PC-3 (cell line): ENCODE measurements around the gene PKIG. TPM values are rescaled to one million over a fixed set of nuclear protein-coding genes. Genes with fewer than 3 reads are reported as not detected.

Experiments
- ATAC-seq: fragments of 200-7000 bp; cut with Tn5 transposase; 2 replicates; pipeline ENCODE4 v1.9.1; 2020; ENCODE audit warnings: mild to moderate bottlenecking, moderate library complexity
- BruUV-seq: library from RNA; stranded (reverse); fragments of 400-500 nt; replicated peaks from 2 replicates; lab custom pipeline; 2021; lab: Mats Ljungman, UMichigan
- CTCF ChIA-PET: fragments of 300-600 bp; sonication (Branson Sonifier 250); formaldehyde crosslinking; loops from one replicate; lab custom pipeline; 2022; ENCODE audit warnings: antibody characterized with exemption; lab: Charles Lee
- POLR2A ChIA-PET: fragments of 300-600 bp; sonication (Branson Sonifier 250); formaldehyde crosslinking; loops from one replicate; lab custom pipeline; 2022; ENCODE audit warnings: antibody characterized with exemption; ENCODE audit not compliant: unreplicated experiment; lab: Charles Lee
- DNase-seq: peaks from one replicate; pipeline ENCODE4 v3.0.0-alpha.2; 2015
- H2AFZ ChIP-seq: fragments of 300-600 bp; sonication (generic); 2 replicates; pipeline ENCODE4 v1.6.0; 2016; ENCODE audit warnings: antibody characterized with exemption, low read length
- H3F3A ChIP-seq: fragments of 300-600 bp; sonication (generic); one replicate; pipeline ENCODE4 v1.6.0; 2017; ENCODE audit warnings: antibody characterized with exemption, low read length, control low read depth, mild to moderate bottlenecking; ENCODE audit not compliant: unreplicated experiment
- H3K27ac ChIP-seq: fragments of 300-600 bp; sonication (generic); 2 replicates; pipeline ENCODE4 v1.5.1; 2016; ENCODE audit warnings: mild to moderate bottlenecking, low read length
- H3K27me3 ChIP-seq: fragments of 300-600 bp; sonication (generic); 2 replicates; pipeline ENCODE4 v1.6.1; 2016; ENCODE audit warnings: low read length, mixed read lengths
- H3K36me3 ChIP-seq: fragments of 300-600 bp; sonication (generic); 2 replicates; pipeline ENCODE4 v1.6.1; 2016; ENCODE audit warnings: low read depth, mixed run types, low read length, mixed read lengths
- H3K4me1 ChIP-seq: fragments of 300-600 bp; sonication (generic); 2 replicates; pipeline ENCODE4 v1.5.1; 2016; ENCODE audit warnings: low read length; ENCODE audit not compliant: insufficient read depth
- H3K4me2 ChIP-seq: fragments of 300-600 bp; sonication (generic); 2 replicates; pipeline ENCODE4 v1.6.0; 2016; ENCODE audit warnings: low read length
- H3K4me3 ChIP-seq: fragments of 300-600 bp; sonication (generic); 2 replicates; pipeline ENCODE4 v1.5.1; 2016; ENCODE audit warnings: mild to moderate bottlenecking, low read length, mixed read lengths
- H3K79me2 ChIP-seq: fragments of 300-600 bp; sonication (generic); 2 replicates; pipeline ENCODE4 v1.6.1; 2017; ENCODE audit warnings: low read length, mixed read lengths
- H3K9ac ChIP-seq: fragments of 300-600 bp; sonication (generic); 2 replicates; pipeline ENCODE4 v1.6.0; 2016; ENCODE audit warnings: mild to moderate bottlenecking, low read length
- H3K9me2 ChIP-seq: fragments of 300-600 bp; sonication (generic); replicated peaks from 2 replicates; pipeline ENCODE4 v1.6.1; 2016; ENCODE audit warnings: mixed run types, low read length, mixed read lengths
- H3K9me3 ChIP-seq: fragments of 300-600 bp; sonication (generic); 2 replicates; pipeline ENCODE4 v1.6.1; 2016; ENCODE audit warnings: low read length, mixed read lengths
- H4K20me1 ChIP-seq: fragments of 300-600 bp; sonication (generic); 2 replicates; pipeline ENCODE4 v1.6.1; 2016; ENCODE audit warnings: low read length, mixed read lengths
- CTCF ChIP-seq: fragments of 300-600 bp; sonication (generic); conservative IDR thresholded peaks from 2 replicates; pipeline ENCODE4 v1.5.1; 2017; ENCODE audit warnings: antibody characterized with exemption, low read depth, mild to moderate bottlenecking, low read length
- EZH2 ChIP-seq: fragments of 300-600 bp; sonication (generic); IDR thresholded peaks from one replicate; pipeline ENCODE4 v1.6.1; 2017; ENCODE audit warnings: antibody characterized with exemption, mild to moderate bottlenecking, low read length; ENCODE audit not compliant: unreplicated experiment
- EZH2phosphoT487 ChIP-seq: fragments of 300-600 bp; sonication (generic); IDR thresholded peaks from 2 replicates; pipeline ENCODE4 v1.6.1; 2018; ENCODE audit warnings: mild to moderate bottlenecking, antibody characterized with exemption, low read length, borderline replicate concordance
- intact Hi-C: fragments of 100-400 bp; cut with micrococcal nuclease; formaldehyde crosslinking; loops from 2 replicates; pipeline ENCODE4 v1.9.0; 2023
- total RNA-seq: library from RNA; depleted of rRNA; stranded (reverse); fragments of >200 nt; gene quantifications from 2 replicates; pipeline ENCODE4 v1.2.3, GENCODE V29; 2014

Gene PKIG
- total RNA-seq, 1 experiment from 2014 or later, result 47.5 TPM

GRCh38 chr20:44637042-44637441 lies 54.7 kb downstream of the PKIG start:
- Histone ChIP-seq H3K4me2 (no peak overlapping the region), H3K9me2 (no peaks in the 10 kb centered on the region), H3K27ac (no peak overlapping the region), H3F3A (no peaks in the 10 kb centered on the region), H3K4me3 (no peak overlapping the region), H3K27me3 (no peaks in the 10 kb centered on the region), H3K9me3 (no peaks in the 10 kb centered on the region), H2AFZ (no peak overlapping the region), H3K9ac (no peak overlapping the region), H3K4me1 (peaks cover 2% of the 10 kb centered on the region), H3K79me2 (0 out of 2 replicates have a peak, but pooled peaks cover 2% of the 10 kb centered on the region), H3K36me3 (no peaks in the 10 kb centered on the region), H4K20me1 (no peaks in the 10 kb centered on the region)
- intact Hi-C loops, result no loop called here
- TF ChIP-seq EZH2phosphoT487 (no peak), EZH2 (no peak), CTCF (no peak)
- CTCF ChIA-PET, result no interaction called here
- POLR2A ChIA-PET, result no interaction called here
- no peak for ATAC-seq
- no TSS peak for BruUV-seq
- DNase-seq, result no peak

DNA sequence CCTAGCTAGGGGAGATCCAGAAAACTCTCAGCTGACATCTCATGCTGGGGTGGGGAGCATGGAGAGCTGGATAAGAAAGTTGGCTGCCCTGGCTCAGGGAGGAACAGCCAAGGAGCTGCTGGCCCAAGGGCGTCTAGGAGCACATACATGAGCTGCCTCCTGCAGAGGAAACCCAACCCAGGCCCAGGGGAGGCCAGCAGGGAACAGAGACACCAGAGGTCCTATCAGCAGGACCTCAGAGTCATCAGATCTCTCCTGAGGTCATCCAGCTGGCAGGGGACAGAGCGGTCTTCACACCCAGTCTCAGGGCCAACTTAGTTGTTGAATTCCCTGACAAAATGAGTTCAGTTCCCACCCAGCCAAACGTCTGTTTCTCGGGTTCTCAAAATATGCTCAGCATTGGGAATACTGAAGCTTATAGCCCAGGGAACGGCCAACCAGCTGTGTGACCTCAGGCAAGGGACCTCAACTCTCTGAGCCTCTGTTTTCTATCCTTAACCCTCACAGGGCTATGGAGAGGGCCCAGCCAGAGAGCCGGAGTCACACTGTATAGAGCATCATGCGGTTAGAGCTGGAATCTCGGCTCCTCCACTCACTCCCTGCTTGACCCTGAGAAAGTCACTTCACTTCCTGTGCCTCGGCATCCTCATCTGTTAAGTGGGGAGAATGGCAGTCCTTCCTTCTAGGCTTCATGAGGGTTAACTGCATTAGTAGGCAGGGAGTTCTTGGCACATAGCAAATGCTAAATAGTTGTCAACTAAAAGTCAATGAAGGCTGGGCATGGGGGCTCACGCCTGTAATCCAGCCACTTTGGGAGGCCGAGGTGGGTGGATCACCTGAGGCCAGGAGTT lies 55.4 kb downstream of the PKIG start:
- Histone ChIP-seq H3F3A (no peaks in the 10 kb centered on the region), H3K4me2 (no peak overlapping the region), H4K20me1 (no peaks in the 10 kb centered on the region), H3K27me3 (no peaks in the 10 kb centered on the region), H2AFZ (no peak overlapping the region), H3K4me3 (no peak overlapping the region), H3K4me1 (peaks cover 9% of the 10 kb centered on the region), H3K27ac (no peak overlapping the region), H3K9ac (no peak overlapping the region), H3K36me3 (no peaks in the 10 kb centered on the region), H3K9me3 (no peaks in the 10 kb centered on the region), H3K79me2 (0 out of 2 replicates have a peak, but pooled peaks cover 3% of the 10 kb centered on the region), H3K9me2 (no peaks in the 10 kb centered on the region)
- CTCF ChIA-PET, result no interaction called here
- intact Hi-C loops, result no loop called here
- DNase-seq (no peak), ATAC-seq (no peak)
- BruUV-seq, result no TSS peak
- POLR2A ChIA-PET, result no interaction called here
- no peak for TF ChIP-seq EZH2
- TF ChIP-seq EZH2phosphoT487, result no peak
- no peak for TF ChIP-seq CTCF

DNA sequence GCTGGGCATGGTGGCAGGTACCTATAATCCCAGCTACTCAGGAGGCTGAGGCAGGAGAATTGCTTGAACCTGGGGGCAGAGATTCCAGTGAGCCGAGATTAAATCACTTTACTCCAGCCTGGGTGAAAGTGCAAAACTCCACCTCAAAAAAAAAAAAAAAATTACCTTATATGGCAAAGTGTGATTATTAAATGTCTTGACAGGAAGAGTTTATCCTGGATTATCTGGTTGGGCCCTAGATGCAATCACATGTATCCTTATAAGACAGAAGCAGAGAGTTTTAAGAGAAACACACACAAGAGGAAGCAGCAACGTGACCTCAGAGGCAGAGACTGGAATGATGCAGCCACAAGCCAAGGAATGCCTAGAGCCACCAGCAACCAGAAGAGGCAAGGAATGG lies 58.1 kb downstream of the PKIG start:
- BruUV-seq, result no TSS peak
- no peaks in the 10 kb centered on the region for H4K20me1 ChIP-seq
- H3K4me3 ChIP-seq, result no peak overlapping the region
- no peaks in the 10 kb centered on the region for H3K9me3 ChIP-seq
- H3K4me2 ChIP-seq, result no peak overlapping the region
- H3K36me3 ChIP-seq, result no peaks in the 10 kb centered on the region
- H3K9ac ChIP-seq, result no peak overlapping the region
- H3K79me2 ChIP-seq, result 0 out of 2 replicates have a peak, but pooled peaks cover 3% of the 10 kb centered on the region
- no peaks in the 10 kb centered on the region for H3K9me2 ChIP-seq
- TF ChIP-seq EZH2phosphoT487 (no peak), CTCF (no peak), EZH2 (no peak)
- no peaks in the 10 kb centered on the region for H3K27me3 ChIP-seq
- DNase-seq (no peak), ATAC-seq (no peak)
- H2AFZ ChIP-seq, result no peak overlapping the region
- no peaks in the 10 kb centered on the region for H3F3A ChIP-seq
- no peak overlapping the region for H3K27ac ChIP-seq
- ChIA-PET CTCF (no interaction called here), POLR2A (no interaction called here)
- intact Hi-C loops, result no loop called here
- H3K4me1 ChIP-seq, result peaks cover 31% of the 10 kb centered on the region
